Measurements from ENCODE around the gene PGA4.
A peak's percentile ranks its signal among the peaks of the same experiment; 100 is the strongest.
"Not testable (repeated sequence)": the region's sequence is repeated elsewhere in the genome, so short reads cannot be mapped to it uniquely, and the experiment has no call there.

Gene PGA4

GRCh38 chr11:61222047-61222446 is at the start of gene PGA4:
TSS of gene PGA4 (plus strand) at chr11:61222347. CDS start at chr11:61222401, 54 bp downstream.
- not testable (repeated sequence) for DNase-seq

- no peak for DNase-seq
These were observed 49.8 kb upstream of the PGA4 start for GRCh38 chr11:61172356-61172755.

- no peak for DNase-seq
These were observed 49.3 kb upstream of the PGA4 start for GRCh38 chr11:61172888-61173287.

- DNase-seq, result no peak
These were observed 48.7 kb upstream of the PGA4 start for GRCh38 chr11:61173456-61173855.

- no peak for DNase-seq
These were observed 47.9 kb upstream of the PGA4 start for GRCh38 chr11:61174273-61174672.

GRCh38 chr11:61174949-61175348 is 47.2 kb upstream of the PGA4 start:
- no peak for DNase-seq

GRCh38 chr11:61176446-61176845 is 45.7 kb upstream of the PGA4 start:
- DNase-seq, result no peak

GRCh38 chr11:61180205-61180604 is 41.9 kb upstream of the PGA4 start:
- not testable (repeated sequence) for DNase-seq

GRCh38 chr11:61181489-61181888 is 40.7 kb upstream of the PGA4 start:
- DNase-seq, result no peak

- no peak for DNase-seq
These were observed 38.5 kb upstream of the PGA4 start for GRCh38 chr11:61183645-61184044.

- no peak for DNase-seq
These were observed 35.6 kb upstream of the PGA4 start for GRCh38 chr11:61186504-61186903.

- DNase-seq, result peak; percentile 60
These were observed 34.5 kb upstream of the PGA4 start for GRCh38 chr11:61187505-61188130.

- no peak for DNase-seq
These were observed 32.2 kb upstream of the PGA4 start for GRCh38 chr11:61189933-61190332.

GRCh38 chr11:61193596-61193995 is 28.6 kb upstream of the PGA4 start:
- no peak for DNase-seq

- DNase-seq, result no peak
These were observed 27.9 kb upstream of the PGA4 start for GRCh38 chr11:61194169-61194671.

GRCh38 chr11:61194981-61195695 is 27.0 kb upstream of the PGA4 start:
- no peak for DNase-seq

- DNase-seq, result no peak
These were observed 26.4 kb upstream of the PGA4 start for GRCh38 chr11:61195719-61196118.

GRCh38 chr11:61198361-61198760 is 23.8 kb upstream of the PGA4 start:
- no peak for DNase-seq

- no peak for DNase-seq
These were observed 23.1 kb upstream of the PGA4 start for GRCh38 chr11:61198948-61199523.

GRCh38 chr11:61201476-61201875 is 20.7 kb upstream of the PGA4 start:
- DNase-seq, result no peak

- not testable (repeated sequence) for DNase-seq
These were observed 19.0 kb upstream of the PGA4 start, which contains the start of gene PGA3 for GRCh38 chr11:61202950-61203746. TSS of gene PGA3 (plus strand) at chr11:61203515. CDS start at chr11:61203565, 50 bp downstream.

- not testable (repeated sequence) for DNase-seq
These were observed 18.3 kb upstream of the PGA4 start for GRCh38 chr11:61203873-61204272.

- DNase-seq, result not testable (repeated sequence)
These were observed 17.6 kb upstream of the PGA4 start for GRCh38 chr11:61204502-61205059.
